ENCODE results near the gene MARCKSL1. TPM values are rescaled to one million over a fixed set of nuclear protein-coding genes. Genes with fewer than 3 reads are reported as not detected.

The MARCKSL1 gene
- polyA plus RNA-seq, 1 experiment, result 196 TPM

- no peak for DNase-seq (ENCODE audit: low read depth, low spot score)
- Histone ChIP-seq H3K9me3 (ENCODE audit: control insufficient read depth, insufficient read depth, low read length) (no peaks in the 10 kb centered on the region; the same call in 1 of the 2 replicates), H3K4me3 (ENCODE audit: low read depth, low read length) (peak overlapping the region; percentile 85), H3K27me3 (ENCODE audit: control insufficient read depth, insufficient read depth, low read length) (no peaks in the 10 kb centered on the region), H3K27ac (ENCODE audit: low read depth, low read length) (no peak overlapping the region)
- TF ChIP-seq, protein P1, sequence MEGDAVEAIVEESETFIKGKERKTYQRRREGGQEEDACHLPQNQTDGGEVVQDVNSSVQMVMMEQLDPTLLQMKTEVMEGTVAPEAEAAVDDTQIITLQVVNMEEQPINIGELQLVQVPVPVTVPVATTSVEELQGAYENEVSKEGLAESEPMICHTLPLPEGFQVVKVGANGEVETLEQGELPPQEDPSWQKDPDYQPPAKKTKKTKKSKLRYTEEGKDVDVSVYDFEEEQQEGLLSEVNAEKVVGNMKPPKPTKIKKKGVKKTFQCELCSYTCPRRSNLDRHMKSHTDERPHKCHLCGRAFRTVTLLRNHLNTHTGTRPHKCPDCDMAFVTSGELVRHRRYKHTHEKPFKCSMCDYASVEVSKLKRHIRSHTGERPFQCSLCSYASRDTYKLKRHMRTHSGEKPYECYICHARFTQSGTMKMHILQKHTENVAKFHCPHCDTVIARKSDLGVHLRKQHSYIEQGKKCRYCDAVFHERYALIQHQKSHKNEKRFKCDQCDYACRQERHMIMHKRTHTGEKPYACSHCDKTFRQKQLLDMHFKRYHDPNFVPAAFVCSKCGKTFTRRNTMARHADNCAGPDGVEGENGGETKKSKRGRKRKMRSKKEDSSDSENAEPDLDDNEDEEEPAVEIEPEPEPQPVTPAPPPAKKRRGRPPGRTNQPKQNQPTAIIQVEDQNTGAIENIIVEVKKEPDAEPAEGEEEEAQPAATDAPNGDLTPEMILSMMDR (IDR thresholded peaks at IDR 0.05; ENCODE audit: low read depth, low read length), result no peak
- POLR2A ChIA-PET, result interaction anchor here (0.6 to 3.0 kb wide), 30 partner anchors 9 to 228 kb away, joined by 3 to 83 read pairs (median 5); partner anchors contain the start of genes BSDC1, CCDC28B, HDAC1 and IQCC
- CTCF ChIA-PET, result interaction anchor here (1.5 kb wide), 1 partner anchor 121 kb away, joined by 13 read pairs; no protein-coding TSS in a partner anchor
Measured at GRCh38 chr1:32336591-32336932, 529 bp upstream of the MARCKSL1 start.

DNA sequence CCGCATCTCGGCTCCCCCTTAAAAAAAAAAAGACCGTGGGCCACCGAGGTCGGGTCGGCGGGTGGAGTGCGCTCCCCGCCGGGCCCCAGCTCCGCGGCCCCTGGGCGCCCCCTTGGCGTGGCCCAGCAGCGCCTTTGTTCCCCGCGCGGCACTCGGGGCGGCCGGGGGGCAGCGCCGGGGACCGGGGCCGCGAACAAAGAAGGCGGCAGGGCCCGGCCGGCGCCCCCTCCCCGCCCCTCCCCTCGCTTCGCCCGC is 571 bp downstream of the MARCKSL1 start:
- DNase-seq (ENCODE audit: low read depth, low spot score), result no peak
- CTCF ChIA-PET, result interaction anchor here (0.6 to 1.5 kb wide), 3 partner anchors 24 to 120 kb away, joined by 4 to 13 read pairs (median 8); partner anchors contain the start of gene BSDC1
- H3K4me3 ChIP-seq (ENCODE audit: low read depth, low read length), result peak overlapping the region; percentile 85
- TF ChIP-seq, protein P1 (IDR thresholded peaks at IDR 0.05; ENCODE audit: low read depth, low read length), result no peak
- no peak overlapping the region for H3K27ac ChIP-seq (ENCODE audit: low read depth, low read length)
- H3K27me3 ChIP-seq (ENCODE audit: control insufficient read depth, insufficient read depth, low read length), result no peaks in the 10 kb centered on the region
- POLR2A ChIA-PET, result interaction anchor here (0.5 to 3.0 kb wide), 28 partner anchors 10 to 1427 kb away, joined by 3 to 83 read pairs (median 6); partner anchors contain the start of genes BSDC1, CCDC28B, HDAC1 and IQCC
- H3K9me3 ChIP-seq (ENCODE audit: control insufficient read depth, insufficient read depth, low read length), result no peaks in the 10 kb centered on the region; the same call in 1 of the 2 replicates

DNA sequence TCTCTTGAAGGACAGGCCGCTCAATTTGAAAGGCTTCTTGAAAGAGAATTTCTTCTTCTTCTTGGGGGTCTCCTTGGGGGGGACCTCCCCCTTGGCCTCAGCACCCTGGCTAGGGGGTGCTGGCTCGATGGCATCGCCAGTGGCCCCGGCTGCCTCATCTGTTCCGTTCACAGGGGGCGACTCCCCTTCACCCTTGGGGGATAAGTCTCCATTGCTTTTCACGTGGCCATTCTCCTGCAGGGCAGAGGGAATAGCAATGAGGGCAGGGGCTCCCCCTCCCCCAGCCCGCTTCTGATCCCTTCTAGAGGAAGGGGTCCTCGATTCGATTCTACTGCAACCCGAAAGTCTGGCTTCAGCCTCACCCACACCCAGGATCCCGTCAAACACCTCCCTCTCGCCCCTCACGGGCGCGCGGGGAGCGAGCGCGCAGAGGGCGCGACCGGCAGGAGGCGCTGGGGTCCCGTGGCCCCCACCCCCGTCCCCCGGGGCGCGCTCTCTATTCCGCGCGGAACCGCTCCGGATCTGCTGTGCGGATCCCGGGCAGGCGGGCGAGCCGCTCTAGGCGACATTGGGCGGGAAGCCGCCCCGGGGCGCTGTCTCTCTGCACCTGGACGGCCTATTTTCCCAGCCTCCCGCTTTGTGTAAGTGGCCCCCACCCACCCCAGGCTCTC is 1.0 kb downstream of the MARCKSL1 start:
- no peak for DNase-seq (ENCODE audit: low read depth, low spot score)
- TF ChIP-seq, protein P1 (IDR thresholded peaks at IDR 0.05; ENCODE audit: low read depth, low read length), result peak; percentile 71
- no peaks in the 10 kb centered on the region for H3K27me3 ChIP-seq (ENCODE audit: control insufficient read depth, insufficient read depth, low read length)
- CTCF ChIA-PET, result interaction anchor here (0.6 to 2.3 kb wide), 4 partner anchors 23 to 119 kb away, joined by 4 to 13 read pairs (median 7); partner anchors contain the start of gene BSDC1
- H3K27ac ChIP-seq (ENCODE audit: low read depth, low read length), result no peak overlapping the region
- POLR2A ChIA-PET, result interaction anchor here (0.5 to 3.0 kb wide), 16 partner anchors 10 to 1427 kb away, joined by 3 to 83 read pairs (median 13); partner anchors contain the start of genes BSDC1, CCDC28B, HDAC1 and SDC3
- peak overlapping the region; percentile 85 for H3K4me3 ChIP-seq (ENCODE audit: low read depth, low read length)
- no peaks in the 10 kb centered on the region; the same call in 1 of the 2 replicates for H3K9me3 ChIP-seq (ENCODE audit: control insufficient read depth, insufficient read depth, low read length)

GRCh38 chr1:32334274-32334861 is 1.7 kb downstream of the MARCKSL1 start:
- Histone ChIP-seq H3K4me3 (ENCODE audit: low read depth, low read length) (peak overlapping the region; percentile 85), H3K27ac (ENCODE audit: low read depth, low read length) (no peak overlapping the region)
- POLR2A ChIA-PET, result interaction anchor here (1.0 kb wide), 1 partner anchor 11 kb away, joined by 3 read pairs; no protein-coding TSS in a partner anchor

More at GRCh38 chr1:32334274-32334861, 1.7 kb downstream of the MARCKSL1 start:
- no peaks in the 10 kb centered on the region for H3K27me3 ChIP-seq (ENCODE audit: control insufficient read depth, insufficient read depth, low read length)
- no peak for DNase-seq (ENCODE audit: low read depth, low spot score)
- TF ChIP-seq, protein P1 (IDR thresholded peaks at IDR 0.05; ENCODE audit: low read depth, low read length), result no peak
- no peaks in the 10 kb centered on the region; the same call in 1 of the 2 replicates for H3K9me3 ChIP-seq (ENCODE audit: control insufficient read depth, insufficient read depth, low read length)
- CTCF ChIA-PET, result interaction anchor here (2.3 kb wide), 1 partner anchor 118 kb away, joined by 6 read pairs; no protein-coding TSS in a partner anchor
